NB4 (cell line): ENCODE measurements around the gene NUTF2.

Experiments used
- DNase-seq: peaks from one replicate; pipeline ENCODE4 v3.0.0; 2010; ENCODE audit warnings: low read depth
- H3K4me3 ChIP-seq: one replicate; pipeline ENCODE4 v1.5.1; 2011; ENCODE audit warnings: mild to moderate bottlenecking, low read depth, low read length, moderate library complexity
- MYC ChIP-seq: IDR thresholded peaks from 2 replicates; pipeline ENCODE4 v1.6.1; 2011; ENCODE audit warnings: low read depth, low read length
- POLR2A ChIP-seq: IDR thresholded peaks from 2 replicates; pipeline ENCODE4 v1.6.1; 2011; ENCODE audit warnings: mild to moderate bottlenecking; ENCODE audit not compliant: insufficient read length; ENCODE audit errors: extremely low read depth
- TF ChIP-seq, protein P1 (sequence below): IDR thresholded peaks from one replicate; pipeline ENCODE4 v1.5.1; 2012; ENCODE audit warnings: low read depth, low read length
- TF ChIP-seq, protein P2 (sequence below): IDR thresholded peaks from 2 replicates; pipeline ENCODE4 v1.6.1; 2011; ENCODE audit warnings: low read depth, low read length

Gene NUTF2

DNA sequence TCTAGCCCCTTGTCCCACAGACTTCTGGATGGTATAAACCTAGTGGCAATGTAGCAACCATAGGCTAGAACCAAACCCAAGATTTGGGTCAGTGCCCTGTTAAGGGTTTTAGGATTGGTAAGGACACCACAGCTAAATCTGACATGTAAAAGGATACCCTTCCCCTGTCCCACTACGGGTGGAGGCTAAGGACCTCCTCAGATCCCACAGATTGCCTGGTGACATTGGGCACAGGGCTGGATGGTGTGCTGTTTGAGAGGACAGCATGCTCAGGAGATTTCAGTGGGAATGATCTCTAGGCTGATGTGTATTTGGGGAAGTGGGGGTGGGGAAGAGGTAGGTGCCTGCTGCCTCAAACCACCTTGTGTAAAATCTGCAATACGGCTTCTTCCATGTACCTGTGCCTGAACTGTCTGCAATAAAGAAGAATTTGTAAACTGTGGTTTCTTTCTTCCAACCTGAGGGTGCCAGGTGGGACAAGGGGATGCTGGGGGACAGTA lies 25.4 kb downstream of the NUTF2 start:
- peak; percentile 31 for DNase-seq
- H3K4me3 ChIP-seq = peak overlapping the region; percentile 79
- TF ChIP-seq POLR2A (no peak), MYC (no peak)
- TF ChIP-seq, protein P1, sequence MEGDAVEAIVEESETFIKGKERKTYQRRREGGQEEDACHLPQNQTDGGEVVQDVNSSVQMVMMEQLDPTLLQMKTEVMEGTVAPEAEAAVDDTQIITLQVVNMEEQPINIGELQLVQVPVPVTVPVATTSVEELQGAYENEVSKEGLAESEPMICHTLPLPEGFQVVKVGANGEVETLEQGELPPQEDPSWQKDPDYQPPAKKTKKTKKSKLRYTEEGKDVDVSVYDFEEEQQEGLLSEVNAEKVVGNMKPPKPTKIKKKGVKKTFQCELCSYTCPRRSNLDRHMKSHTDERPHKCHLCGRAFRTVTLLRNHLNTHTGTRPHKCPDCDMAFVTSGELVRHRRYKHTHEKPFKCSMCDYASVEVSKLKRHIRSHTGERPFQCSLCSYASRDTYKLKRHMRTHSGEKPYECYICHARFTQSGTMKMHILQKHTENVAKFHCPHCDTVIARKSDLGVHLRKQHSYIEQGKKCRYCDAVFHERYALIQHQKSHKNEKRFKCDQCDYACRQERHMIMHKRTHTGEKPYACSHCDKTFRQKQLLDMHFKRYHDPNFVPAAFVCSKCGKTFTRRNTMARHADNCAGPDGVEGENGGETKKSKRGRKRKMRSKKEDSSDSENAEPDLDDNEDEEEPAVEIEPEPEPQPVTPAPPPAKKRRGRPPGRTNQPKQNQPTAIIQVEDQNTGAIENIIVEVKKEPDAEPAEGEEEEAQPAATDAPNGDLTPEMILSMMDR = no peak
- TF ChIP-seq, protein P2, sequence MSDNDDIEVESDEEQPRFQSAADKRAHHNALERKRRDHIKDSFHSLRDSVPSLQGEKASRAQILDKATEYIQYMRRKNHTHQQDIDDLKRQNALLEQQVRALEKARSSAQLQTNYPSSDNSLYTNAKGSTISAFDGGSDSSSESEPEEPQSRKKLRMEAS = no peak

DNA sequence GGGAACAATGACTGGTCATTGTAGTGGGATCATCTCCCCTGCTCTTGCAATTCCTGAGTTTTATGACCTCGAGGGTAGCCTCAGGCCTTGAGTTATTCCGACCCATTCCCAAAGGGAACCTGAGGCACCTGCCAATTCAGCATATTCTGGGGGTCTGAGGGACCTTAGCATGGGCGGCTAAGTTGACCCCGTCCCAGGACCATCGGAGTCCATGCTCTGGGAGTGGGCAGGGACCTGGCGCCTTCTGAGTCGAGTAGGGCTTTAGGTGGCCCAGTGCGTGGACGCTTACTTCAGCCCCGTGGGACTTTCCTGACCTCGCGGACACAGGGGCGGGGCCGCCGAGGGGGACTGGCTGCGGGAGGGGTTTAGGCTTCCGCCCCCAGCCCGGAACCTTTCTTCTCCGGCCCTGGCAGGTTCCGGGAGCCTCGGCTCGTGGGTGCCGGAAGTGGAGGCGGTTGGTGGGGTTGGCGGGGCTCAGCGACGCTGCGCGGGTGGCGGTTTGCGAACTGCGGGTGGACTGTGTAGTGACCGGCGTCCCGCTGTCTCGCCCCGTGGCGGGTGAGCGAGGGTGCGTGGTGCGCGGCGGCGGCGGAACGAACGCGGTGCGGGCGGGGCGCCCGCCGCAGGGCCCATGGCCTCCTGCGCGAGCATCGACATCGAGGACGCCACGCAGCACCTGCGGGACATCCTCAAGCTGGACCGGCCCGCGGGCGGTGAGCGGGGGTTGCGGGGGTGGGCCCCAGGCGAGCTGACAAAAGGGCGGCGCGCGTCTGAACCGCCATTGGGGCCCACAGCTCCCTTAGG lies 26.1 kb downstream of the NUTF2 start, which contains the start of gene EDC4:
Gene EDC4, plus strand, starts transcription at position 422 of the 804 bp plus-strand sequence. Its CDS starts 210 bp downstream, at position 632.
- H3K4me3 ChIP-seq = peak within 1 kb of the TSS; percentile 79
- TF ChIP-seq, protein P2 = peak; percentile 75
- TF ChIP-seq, protein P1 = no peak
- TF ChIP-seq MYC (peak; percentile 88), POLR2A (peak; percentile 81)
- peak; percentile 87 for DNase-seq

DNA sequence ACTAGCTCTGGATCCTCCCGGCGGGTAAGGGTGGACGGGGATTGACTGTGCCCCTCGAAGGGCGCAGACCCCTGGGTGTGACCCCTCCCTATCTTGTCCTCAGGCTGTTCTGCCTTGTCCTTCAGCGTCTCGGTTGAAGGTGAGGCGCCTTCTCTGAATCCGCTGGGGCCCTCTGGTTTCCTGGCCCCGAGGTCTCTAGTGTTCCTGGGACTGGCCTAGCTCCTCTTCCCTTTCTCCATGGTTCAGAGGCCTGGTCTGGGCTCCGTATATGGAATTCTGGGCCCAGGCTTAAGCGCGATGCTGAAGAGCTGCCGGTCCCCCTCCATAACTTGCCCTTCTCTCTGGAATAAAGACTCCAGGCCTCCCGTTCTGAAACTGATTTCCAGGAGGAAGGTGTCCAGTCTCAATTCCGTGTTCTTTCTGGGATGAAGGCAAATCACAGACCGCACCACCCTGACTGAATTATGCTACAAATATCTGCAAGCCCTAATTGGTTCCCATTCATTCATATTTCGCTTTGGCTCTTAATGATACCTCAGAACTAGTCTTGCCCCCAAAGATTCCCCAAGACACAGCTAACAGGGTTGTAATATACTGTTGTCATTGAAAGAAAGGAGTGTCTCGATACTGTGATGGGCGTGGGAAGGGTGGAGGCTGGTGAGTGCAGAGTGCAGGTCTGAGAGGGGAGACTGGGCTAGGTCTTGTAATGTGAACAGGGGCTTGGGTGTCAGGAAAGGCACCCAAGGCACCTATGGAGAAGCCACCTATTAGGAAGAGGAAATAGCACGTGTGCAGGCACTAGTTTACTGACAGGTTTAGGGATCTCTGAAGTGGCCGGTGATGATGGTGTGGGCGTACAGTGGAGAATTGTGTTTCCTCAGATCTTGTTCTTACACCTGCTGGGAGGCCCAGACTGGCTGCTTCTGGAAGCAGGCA lies 27.0 kb downstream of the NUTF2 start:
- peak overlapping the region; percentile 79 for H3K4me3 ChIP-seq
- no peak for TF ChIP-seq MYC
- TF ChIP-seq, protein P2 = no peak
- TF ChIP-seq, protein P1 = no peak
- TF ChIP-seq POLR2A = no peak
- no peak for DNase-seq

DNA sequence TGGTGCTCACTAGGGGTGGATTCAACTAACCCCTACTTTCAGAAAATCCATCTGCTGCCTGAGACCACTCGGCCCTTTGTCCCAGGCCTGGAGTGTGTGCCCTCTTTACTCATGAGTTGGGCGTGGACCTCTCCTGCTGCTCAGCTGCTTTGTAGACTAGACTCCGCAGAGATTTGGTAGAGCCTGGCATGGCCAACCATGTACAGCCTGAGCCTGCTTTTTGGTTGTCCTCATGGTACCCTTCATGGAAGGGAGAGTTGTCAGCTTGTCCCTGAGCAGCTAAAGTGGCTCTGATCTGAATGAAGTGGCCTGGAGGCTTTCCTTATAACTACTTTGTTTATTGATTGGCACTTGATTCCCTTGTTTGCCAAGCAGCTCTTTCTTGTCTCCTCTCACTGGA lies 27.6 kb downstream of the NUTF2 start:
- H3K4me3 ChIP-seq = peak overlapping the region; percentile 79
- TF ChIP-seq, protein P2 = no peak
- TF ChIP-seq MYC (no peak), POLR2A (no peak)
- TF ChIP-seq, protein P1 = no peak
- no peak for DNase-seq

DNA sequence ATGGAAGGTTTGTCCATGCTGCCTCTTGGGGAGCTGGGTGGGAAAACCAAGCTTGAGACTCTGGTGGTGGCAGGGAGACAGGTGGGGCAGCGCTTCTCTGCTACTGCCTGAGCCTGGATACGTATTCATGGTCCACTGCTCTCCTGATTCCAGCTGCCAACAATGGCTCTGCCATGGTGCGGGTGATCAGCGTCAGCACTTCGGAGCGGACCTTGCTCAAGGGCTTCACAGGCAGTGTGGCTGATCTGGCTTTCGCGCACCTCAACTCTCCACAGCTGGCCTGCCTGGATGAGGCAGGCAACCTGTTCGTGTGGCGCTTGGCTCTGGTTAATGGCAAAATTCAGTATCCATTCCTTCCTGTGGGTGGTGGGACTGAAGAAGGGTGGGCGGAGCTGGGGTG lies 30.3 kb downstream of the NUTF2 start:
- no peak overlapping the region for H3K4me3 ChIP-seq
- DNase-seq = no peak
- TF ChIP-seq MYC = no peak
- TF ChIP-seq, protein P2 = no peak
- TF ChIP-seq, protein P1 = no peak
- no peak for TF ChIP-seq POLR2A
